Lung (tissue), 12 donors: Measurements from ENCODE around the gene PTPRN2. TPM values are rescaled to one million over a fixed set of nuclear protein-coding genes. Genes with fewer than 3 reads are reported as not detected.

Experiments
- ATAC-seq: fragments of 200-7000 bp; cut with Tn5 transposase; one replicate; pipeline ENCODE4 v1.9.1; 2020; ENCODE audit warnings: moderate number of reproducible peaks; ENCODE audit not compliant: insufficient read depth, low FRiP score
- DNase-seq, 3 donors: peaks; one replicate each; pipeline ENCODE4 v3.0.0-alpha.2; 2013 to 2017
- H3K27ac ChIP-seq, 2 donors: one replicate each; pipeline ENCODE4 v1.5.1; 2013; ENCODE audit warnings: mild to moderate bottlenecking in 2 of 2, moderate library complexity in 2 of 2, control low read depth in 1 of 2, inconsistent platforms in 1 of 2, low read depth in 1 of 2, low read length in 1 of 2
- H3K27me3 ChIP-seq, 3 donors: one replicate each; pipeline ENCODE4 v1.5.1; 2013; ENCODE audit warnings: low read length in 2 of 3; ENCODE audit not compliant: control insufficient read depth in 3 of 3, insufficient read depth in 3 of 3
- H3K36me3 ChIP-seq, 4 donors: one replicate each; pipeline ENCODE4 v1.5.1; 2013; ENCODE audit warnings: low read length in 4 of 4, mild to moderate bottlenecking in 1 of 4, moderate library complexity in 1 of 4; ENCODE audit not compliant: control insufficient read depth in 4 of 4, insufficient read depth in 4 of 4
- H3K4me1 ChIP-seq, 5 donors: one replicate each; pipeline ENCODE4 v1.5.1; 2013; ENCODE audit warnings: low read length in 5 of 5, mild to moderate bottlenecking in 2 of 5, moderate library complexity in 1 of 5; ENCODE audit not compliant: control insufficient read depth in 5 of 5, insufficient read depth in 5 of 5
- H3K4me3 ChIP-seq: one replicate; pipeline ENCODE4 v1.5.1; 2013; ENCODE audit warnings: mild to moderate bottlenecking, control low read depth, moderate library complexity
- H3K9ac ChIP-seq, 2 donors: one replicate each; pipeline ENCODE4 v1.5.1; 2013; ENCODE audit warnings: low read length in 2 of 2, control low read depth in 1 of 2; ENCODE audit not compliant: insufficient read depth in 1 of 2
- H3K9me3 ChIP-seq, 4 donors: one replicate each; pipeline ENCODE4 v1.5.1; 2013; ENCODE audit warnings: low read length in 3 of 4, mild to moderate bottlenecking in 1 of 4, moderate library complexity in 1 of 4; ENCODE audit not compliant: control insufficient read depth in 4 of 4, insufficient read depth in 3 of 4
- CTCF ChIP-seq: IDR thresholded peaks from 2 replicates; pipeline ENCODE4 v1.5.1; 2012; ENCODE audit warnings: mild to moderate bottlenecking; ENCODE audit errors: control extremely low read depth, extremely low read depth
- WGBS, 2 donors: extraction: QIAGEN DNeasy Blood & Tissue Kit; methylation state at CpG; one replicate each; pipeline ENCODE4 v1.1.7; 2013; 5-methylcytosine and 5-hydroxymethylcytosine counted together
- polyA plus RNA-seq, 2 donors: library from polyadenylated mRNA; stranded (reverse); fragments of 200-250 nt; gene quantifications; one replicate each; pipeline ENCODE4 v1.2.1, GENCODE V29; 2013
- total RNA-seq, 2 donors: library from RNA; depleted of rRNA in 1 of 2; stranded (reverse); fragments of >200 nt in 1 of 2; gene quantifications; one replicate each; pipeline ENCODE4 v1.2.1, GENCODE V29; 2014 to 2021
- donor health status: control.
- donor health status: control.
- donor health status: Bipolar disorder and iron deficiency.
- donor health status: healthy.
- donor health status: DM: yes; HTN: yes; CAD: no.

Gene PTPRN2
- total and polyA plus RNA-seq, 4 donors: 2.1 to 7.4 (median 4.4) TPM

GRCh38 chr7:157689269-157690057, 898.2 kb downstream of the PTPRN2 start:
- TF ChIP-seq CTCF: no peak
- H3K27me3 ChIP-seq: peaks cover 45 to 61% (median 54%) of the 10 kb centered on the region in 3 donors
- H3K36me3 ChIP-seq: no peaks in the 10 kb centered on the region
- H3K9ac ChIP-seq: no peak overlapping the region
- no peak overlapping the region for H3K4me3 ChIP-seq
- H3K9me3 ChIP-seq: peaks cover 0 to 16% (median 0%) of the 10 kb centered on the region in 4 donors
- H3K4me1 ChIP-seq: peaks cover 0 to 25% (median 6%) of the 10 kb centered on the region in 5 donors
- no peak for ATAC-seq
- DNase-seq: no peak
- WGBS, 2 donors: 3% methylated on average over 50 to 59 of the region's 59 CpGs
- no peak overlapping the region for H3K27ac ChIP-seq

GRCh38 chr7:157688533-157689268, 898.9 kb downstream of the PTPRN2 start:
- peaks cover 41 to 61% (median 56%) of the 10 kb centered on the region in 3 donors for H3K27me3 ChIP-seq
- peaks cover 0 to 25% (median 6%) of the 10 kb centered on the region in 5 donors for H3K4me1 ChIP-seq
- ATAC-seq (no peak), DNase-seq (peak in 1 of 3 donors; percentile 10)
- no peak overlapping the region for H3K27ac ChIP-seq
- no peak overlapping the region for H3K9ac ChIP-seq
- TF ChIP-seq CTCF: no peak
- H3K36me3 ChIP-seq: no peaks in the 10 kb centered on the region
- H3K4me3 ChIP-seq: no peak overlapping the region
- WGBS, 2 donors: 2 to 6% methylated on average over 58 to 64 of the region's 64 CpGs
- H3K9me3 ChIP-seq: peaks cover 0 to 13% (median 0%) of the 10 kb centered on the region in 4 donors

GRCh38 chr7:157687845-157688532, 899.6 kb downstream of the PTPRN2 start:
- no peaks in the 10 kb centered on the region for H3K36me3 ChIP-seq
- DNase-seq: peak in 1 of 3 donors; percentile 10
- H3K9me3 ChIP-seq: peaks cover 0 to 11% (median 0%) of the 10 kb centered on the region in 4 donors
- peaks cover 0 to 24% (median 6%) of the 10 kb centered on the region in 5 donors for H3K4me1 ChIP-seq
- 12 to 16% methylated on average over 9 of the region's 9 CpGs for WGBS, 2 donors
- H3K27me3 ChIP-seq: peaks cover 48 to 68% (median 56%) of the 10 kb centered on the region in 3 donors
- H3K4me3 ChIP-seq: no peak overlapping the region
- ATAC-seq: no peak
- H3K9ac ChIP-seq: no peak overlapping the region
- no peak overlapping the region for H3K27ac ChIP-seq
- no peak for TF ChIP-seq CTCF
